ENCODE data around the gene PIP4K2A. TPM values are rescaled to one million over a fixed set of nuclear protein-coding genes. Genes with fewer than 3 reads are reported as not detected.

Gene PIP4K2A
- total RNA-seq, 2 donors from 2014 or later = 15.0 to 17.8 TPM

DNA sequence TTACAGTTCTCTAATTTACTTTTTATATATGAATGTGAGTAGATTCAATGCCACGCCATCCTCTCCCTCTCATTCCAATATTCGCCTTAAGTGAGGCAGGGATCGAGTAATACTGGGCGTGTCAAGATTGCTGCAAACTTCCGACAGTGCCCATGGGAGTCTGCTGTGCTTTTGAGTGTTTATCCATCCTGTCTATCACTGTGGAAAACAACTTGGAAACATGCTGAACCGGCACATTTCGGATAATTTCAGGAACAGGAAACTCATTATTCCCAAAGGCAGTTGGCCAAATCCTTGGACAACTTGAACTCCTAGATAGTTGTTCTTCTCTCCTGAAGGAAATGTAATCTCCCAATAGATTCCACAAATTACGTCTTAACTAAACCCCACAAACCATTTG lies 28.5 kb downstream of the PIP4K2A start:
- Mint-ChIP-seq H3K9me3 (no peaks in the 10 kb centered on the region), H3K4me3 (no peak overlapping the region), H3K27me3 (ENCODE audit: insufficient read depth) (no peaks in the 10 kb centered on the region), H3K36me3 (ENCODE audit: low read depth) (no peaks in the 10 kb centered on the region), H3K4me1 (peaks cover 12% of the 10 kb centered on the region), H3K27ac (no peak overlapping the region)
- no peaks in the 10 kb centered on the region for H3K27me3 ChIP-seq (ENCODE audit: control insufficient read depth, insufficient read depth, low read length, poor library complexity, severe bottlenecking)
- no peaks in the 10 kb centered on the region for H3K9me3 ChIP-seq (ENCODE audit: control insufficient read depth, low read length)
- no peak for TF ChIP-seq CTCF (conservative IDR thresholded peaks at IDR 0.05)
- no peaks in the 10 kb centered on the region for H3K4me1 ChIP-seq (ENCODE audit: control insufficient read depth, insufficient read depth, low read length)
- no peak overlapping the region for H3K9ac ChIP-seq (ENCODE audit: extremely low read depth, low read length, poor library complexity, severe bottlenecking)
- no peak for DNase-seq
- WGBS, 2 experiments (ENCODE audit: insufficient coverage in 1 of 2, insufficient read length in 1 of 2) = 93 to 97% methylated on average over 6 to 8 of the region's 8 CpGs
- no peak overlapping the region for H3K27ac ChIP-seq (ENCODE audit: low read depth, low read length)
- no peaks in the 10 kb centered on the region for H3K36me3 ChIP-seq (ENCODE audit: control insufficient read depth, insufficient read depth, low read length)
- H3K4me3 ChIP-seq (ENCODE audit: low read length) = no peak overlapping the region

DNA sequence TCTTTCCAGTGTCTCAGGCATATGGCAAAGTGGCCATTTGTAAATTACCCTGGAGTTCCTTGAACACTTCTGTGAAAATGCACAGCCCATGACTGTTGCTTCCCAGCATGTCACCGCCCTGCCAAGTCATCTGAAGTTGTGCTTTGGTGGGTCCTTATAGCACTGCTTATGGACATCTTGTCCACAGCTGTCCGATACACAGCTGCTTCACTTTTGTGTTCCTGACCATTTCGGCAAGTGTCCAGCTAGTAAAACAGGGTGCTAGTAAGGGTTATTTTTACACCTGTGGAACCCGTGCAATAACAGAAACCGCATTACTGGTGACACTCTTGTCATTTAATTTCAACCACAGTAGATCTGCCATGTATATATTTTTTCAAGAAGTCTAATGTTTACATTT lies 29.7 kb downstream of the PIP4K2A start:
- Histone ChIP-seq H3K4me1 (ENCODE audit: control insufficient read depth, insufficient read depth, low read length) (no peaks in the 10 kb centered on the region), H3K9me3 (ENCODE audit: control insufficient read depth, low read length) (no peaks in the 10 kb centered on the region), H3K36me3 (ENCODE audit: control insufficient read depth, insufficient read depth, low read length) (no peaks in the 10 kb centered on the region), H3K9ac (ENCODE audit: extremely low read depth, low read length, poor library complexity, severe bottlenecking) (no peak overlapping the region), H3K27ac (ENCODE audit: low read depth, low read length) (no peak overlapping the region), H3K27me3 (ENCODE audit: control insufficient read depth, insufficient read depth, low read length, poor library complexity, severe bottlenecking) (no peaks in the 10 kb centered on the region), H3K4me3 (ENCODE audit: low read length) (no peak overlapping the region)
- WGBS, 2 experiments (ENCODE audit: insufficient coverage in 1 of 2, insufficient read length in 1 of 2) = 95 to 98% methylated on average over 5 of the region's 5 CpGs
- DNase-seq = no peak
- no peak for TF ChIP-seq CTCF (conservative IDR thresholded peaks at IDR 0.05)
- Mint-ChIP-seq H3K9me3 (no peaks in the 10 kb centered on the region), H3K27me3 (ENCODE audit: insufficient read depth) (no peaks in the 10 kb centered on the region), H3K36me3 (ENCODE audit: low read depth) (no peaks in the 10 kb centered on the region), H3K27ac (no peak overlapping the region), H3K4me1 (peaks cover 12% of the 10 kb centered on the region), H3K4me3 (no peak overlapping the region)

DNA sequence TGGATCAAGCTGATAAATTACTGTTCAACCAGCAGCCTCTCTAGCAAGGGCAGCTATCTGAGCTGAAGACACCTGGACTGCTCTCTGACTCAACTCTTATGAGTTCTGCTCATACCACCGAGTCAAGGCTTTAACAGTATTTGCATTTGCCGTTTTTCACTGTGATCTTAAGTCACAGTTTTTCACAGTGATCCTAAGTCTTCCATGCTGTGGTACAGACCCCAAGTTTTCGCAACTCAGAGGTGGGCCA lies 31.3 kb downstream of the PIP4K2A start:
- H3K36me3 Mint-ChIP-seq (ENCODE audit: low read depth) = no peaks in the 10 kb centered on the region
- Histone ChIP-seq H3K4me3 (ENCODE audit: low read length) (no peak overlapping the region), H3K27me3 (ENCODE audit: control insufficient read depth, insufficient read depth, low read length, poor library complexity, severe bottlenecking) (no peaks in the 10 kb centered on the region), H3K9ac (ENCODE audit: extremely low read depth, low read length, poor library complexity, severe bottlenecking) (no peak overlapping the region), H3K27ac (ENCODE audit: low read depth, low read length) (no peak overlapping the region), H3K36me3 (ENCODE audit: control insufficient read depth, insufficient read depth, low read length) (no peaks in the 10 kb centered on the region), H3K4me1 (ENCODE audit: control insufficient read depth, insufficient read depth, low read length) (no peaks in the 10 kb centered on the region), H3K9me3 (ENCODE audit: control insufficient read depth, low read length) (no peaks in the 10 kb centered on the region)
- WGBS, 2 experiments (ENCODE audit: insufficient coverage in 1 of 2, insufficient read length in 1 of 2) = 84 to 91% methylated on average over 3 of the region's 3 CpGs
- H3K4me3 Mint-ChIP-seq = no peak overlapping the region
- H3K9me3 Mint-ChIP-seq = no peaks in the 10 kb centered on the region
- peaks cover 12% of the 10 kb centered on the region for H3K4me1 Mint-ChIP-seq
- no peak for DNase-seq
- H3K27me3 Mint-ChIP-seq (ENCODE audit: insufficient read depth) = no peaks in the 10 kb centered on the region
- no peak overlapping the region for H3K27ac Mint-ChIP-seq
- TF ChIP-seq CTCF (conservative IDR thresholded peaks at IDR 0.05) = no peak
